GM12892 (cell line): ENCODE data around the gene WDR18.

ENCODE experiments used
- DNase-seq: peaks from one replicate; pipeline ENCODE4 v3.0.0; 2011; ENCODE audit not compliant: insufficient read length
- FAIRE-seq: peaks from 2 replicates; lab custom pipeline; 2011; peaks lifted over from hg19 to GRCh38; lab: Jason Lieb, UNC
- POLR2A ChIP-seq: IDR thresholded peaks from 2 replicates; pipeline ENCODE4 v1.6.1; 2011; ENCODE audit warnings: low read depth, low read length, control low read depth
- POLR2AphosphoS5 ChIP-seq: IDR thresholded peaks from 2 replicates; pipeline ENCODE4 v1.6.1; 2011; ENCODE audit warnings: low read depth, low read length, control low read depth
- TAF1 ChIP-seq: IDR thresholded peaks from 2 replicates; pipeline ENCODE4 v1.6.1; 2011; ENCODE audit warnings: low read depth, mild to moderate bottlenecking, control low read depth, low read length, borderline replicate concordance

The WDR18 gene

GRCh38 chr19:1039646-1040475, 55.7 kb downstream of the WDR18 start, which contains the start of gene ABCA7:
TSS of gene ABCA7 (plus strand) at chr19:1040107. CDS start at chr19:1041362, 1,255 bp downstream.
- peak; percentile 99 for FAIRE-seq
- TF ChIP-seq TAF1: no peak
- TF ChIP-seq POLR2A: peak; percentile 80; the same call in 1 of the 2 replicates
- peak; percentile 91 for DNase-seq

- DNase-seq (peak; percentile 100), FAIRE-seq (peak; percentile 97)
- TF ChIP-seq POLR2A (no peak), POLR2AphosphoS5 (no peak), TAF1 (no peak)
These were observed 56.5 kb downstream of the WDR18 start for GRCh38 chr19:1040476-1041271.

GRCh38 chr19:1041272-1041834, 57.2 kb downstream of the WDR18 start:
- FAIRE-seq (no peak), DNase-seq (no peak)
- no peak for TF ChIP-seq POLR2A
- TF ChIP-seq POLR2AphosphoS5: no peak

GRCh38 chr19:1041835-1042685, 57.9 kb downstream of the WDR18 start:
- DNase-seq (no peak), FAIRE-seq (no peak)
- no peak for TF ChIP-seq POLR2A
- TF ChIP-seq POLR2AphosphoS5: no peak
- TF ChIP-seq TAF1: no peak

- FAIRE-seq (no peak), DNase-seq (no peak)
- TF ChIP-seq TAF1 (no peak), POLR2AphosphoS5 (no peak), POLR2A (no peak)
These were observed 58.8 kb downstream of the WDR18 start for GRCh38 chr19:1042689-1043511.
